Mammary epithelial cell (primary cell): ENCODE data around the gene PDCD10.

Source experiments
- EZH2 ChIP-seq: IDR thresholded peaks from 2 replicates; pipeline ENCODE4 v1.6.1; 2012; ENCODE audit warnings: low read length, inconsistent platforms, borderline replicate concordance
- TF ChIP-seq, protein P1 (sequence below), 2 donors: IDR thresholded peaks in 1 of 2; conservative IDR thresholded peaks in 1 of 2; 2 replicates each; pipeline ENCODE4 v1.5.1; 2011 to 2012; ENCODE audit warnings: inconsistent platforms in 2 of 2, low read length in 2 of 2, mild to moderate bottlenecking in 2 of 2, control low read depth in 1 of 2, low read depth in 1 of 2; ENCODE audit not compliant: insufficient read depth in 1 of 2; ENCODE audit errors: extremely low read depth in 1 of 2

DNA sequence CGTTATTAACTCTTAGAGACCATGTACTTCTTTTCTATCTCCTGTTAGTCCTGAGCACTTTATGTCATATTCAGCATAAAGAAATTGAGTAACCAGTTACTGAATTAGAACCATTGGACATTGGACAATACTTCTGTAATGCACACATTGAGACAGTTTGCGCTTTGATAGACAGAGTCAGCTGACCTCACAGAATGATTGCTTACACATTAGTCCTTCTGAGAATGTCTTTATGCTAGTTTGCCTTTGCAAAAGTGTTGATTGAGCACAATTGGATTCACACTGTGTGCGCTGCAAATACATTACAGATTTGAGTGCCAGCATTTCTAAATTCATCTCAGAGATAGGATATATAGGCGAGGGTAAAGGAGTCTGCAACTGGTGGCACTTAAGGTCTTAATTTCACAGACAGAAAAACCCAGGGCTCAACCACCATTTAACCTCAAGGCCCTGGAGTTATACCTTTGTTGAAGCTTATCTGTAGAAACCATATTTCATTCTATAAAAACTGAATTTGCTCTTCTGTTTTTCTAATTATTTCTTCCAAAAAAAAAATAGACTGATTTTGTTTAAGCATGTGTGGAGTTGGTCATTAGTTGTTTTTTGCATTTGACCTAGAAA, 4.6 kb upstream of the PDCD10 start:
- TF ChIP-seq, protein P1, sequence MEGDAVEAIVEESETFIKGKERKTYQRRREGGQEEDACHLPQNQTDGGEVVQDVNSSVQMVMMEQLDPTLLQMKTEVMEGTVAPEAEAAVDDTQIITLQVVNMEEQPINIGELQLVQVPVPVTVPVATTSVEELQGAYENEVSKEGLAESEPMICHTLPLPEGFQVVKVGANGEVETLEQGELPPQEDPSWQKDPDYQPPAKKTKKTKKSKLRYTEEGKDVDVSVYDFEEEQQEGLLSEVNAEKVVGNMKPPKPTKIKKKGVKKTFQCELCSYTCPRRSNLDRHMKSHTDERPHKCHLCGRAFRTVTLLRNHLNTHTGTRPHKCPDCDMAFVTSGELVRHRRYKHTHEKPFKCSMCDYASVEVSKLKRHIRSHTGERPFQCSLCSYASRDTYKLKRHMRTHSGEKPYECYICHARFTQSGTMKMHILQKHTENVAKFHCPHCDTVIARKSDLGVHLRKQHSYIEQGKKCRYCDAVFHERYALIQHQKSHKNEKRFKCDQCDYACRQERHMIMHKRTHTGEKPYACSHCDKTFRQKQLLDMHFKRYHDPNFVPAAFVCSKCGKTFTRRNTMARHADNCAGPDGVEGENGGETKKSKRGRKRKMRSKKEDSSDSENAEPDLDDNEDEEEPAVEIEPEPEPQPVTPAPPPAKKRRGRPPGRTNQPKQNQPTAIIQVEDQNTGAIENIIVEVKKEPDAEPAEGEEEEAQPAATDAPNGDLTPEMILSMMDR (conservative IDR thresholded peaks at IDR 0.05 in 1 of 2, IDR thresholded peaks at IDR 0.05 in 1 of 2; ENCODE audit: extremely low read depth in 1 of 2, insufficient read depth in 1 of 2, low read depth in 1 of 2, low read length in 2 of 2) = no peak
- TF ChIP-seq EZH2 = no peak
